Smooth muscle cell (in vitro differentiated cells): ENCODE results near the gene NUDT3. TPM values are rescaled to one million over a fixed set of nuclear protein-coding genes. Genes with fewer than 3 reads are reported as not detected.
A peak's percentile ranks its signal among the peaks of the same experiment; 100 is the strongest.

ENCODE experiments used
- DNase-seq: peaks from one replicate; lab custom pipeline; 2025; ENCODE audit not compliant: unreplicated experiment; lab: John Stamatoyannopoulos, UW
- H2AFZ ChIP-seq: fragments of 200-600 bp; sonication (generic); 2 replicates; pipeline ENCODE4 v1.6.0; 2016; ENCODE audit warnings: antibody characterized with exemption, low read depth, mild to moderate bottlenecking
- H3F3A ChIP-seq: fragments of 200-600 bp; sonication (generic); 2 replicates; pipeline ENCODE4 v1.6.0; 2017; ENCODE audit warnings: antibody characterized with exemption, low read depth
- H3K27ac ChIP-seq: fragments of 200-600 bp; sonication (generic); 2 replicates; pipeline ENCODE4 v1.5.1; 2016; ENCODE audit warnings: low read depth, mild to moderate bottlenecking
- H3K27me3 ChIP-seq: fragments of 200-600 bp; sonication (generic); 2 replicates; pipeline ENCODE4 v1.6.1; 2016; ENCODE audit warnings: low read depth, mild to moderate bottlenecking
- H3K36me3 ChIP-seq: fragments of 200-600 bp; sonication (generic); 2 replicates; pipeline ENCODE4 v1.5.1; 2016; ENCODE audit warnings: low read depth
- H3K4me1 ChIP-seq: fragments of 200-600 bp; sonication (generic); 2 replicates; pipeline ENCODE4 v1.5.1; 2016; ENCODE audit warnings: low read depth
- H3K4me2 ChIP-seq: fragments of 200-600 bp; sonication (generic); 2 replicates; pipeline ENCODE4 v1.6.0; 2016; ENCODE audit warnings: mild to moderate bottlenecking
- H3K4me3 ChIP-seq: fragments of 200-600 bp; sonication (generic); 2 replicates; pipeline ENCODE4 v1.5.1; 2016; ENCODE audit warnings: mild to moderate bottlenecking
- H3K79me2 ChIP-seq: fragments of 200-600 bp; sonication (generic); 2 replicates; pipeline ENCODE4 v1.6.0; 2016; ENCODE audit warnings: low read depth, mild to moderate bottlenecking
- H3K9ac ChIP-seq: fragments of 200-600 bp; sonication (generic); 2 replicates; pipeline ENCODE4 v1.6.0; 2016; ENCODE audit warnings: low read depth
- H3K9me3 ChIP-seq: fragments of 200-600 bp; sonication (generic); replicated peaks from 2 replicates; pipeline ENCODE4 v1.5.1; 2016; ENCODE audit warnings: low read depth
- H4K20me1 ChIP-seq: fragments of 200-600 bp; sonication (generic); 2 replicates; pipeline ENCODE4 v1.6.0; 2016; ENCODE audit warnings: low read depth
- CTCF ChIP-seq: fragments of 200-600 bp; sonication (generic); IDR thresholded peaks from 2 replicates; pipeline ENCODE4 v1.5.1; 2017; ENCODE audit warnings: borderline replicate concordance, mild to moderate bottlenecking, antibody characterized with exemption; ENCODE audit not compliant: insufficient read depth, poor library complexity, severe bottlenecking
- WGBS: methylation state at CpG from one replicate; pipeline ENCODE4 v1.1.7; 2016; ENCODE audit warnings: low lambda C conversion rate; 5-methylcytosine and 5-hydroxymethylcytosine counted together
- polyA plus RNA-seq: library from polyadenylated mRNA; unstranded; fragments of >200 nt; fragmentation: Nextera tagmentation; extraction: Ambion mirVana; gene quantifications from 2 replicates; pipeline ENCODE4 v1.2.1, GENCODE V29; 2016
- total RNA-seq: library from RNA; depleted of rRNA; stranded (reverse); fragments of >200 nt; gene quantifications from 2 replicates; pipeline ENCODE4 v1.2.3, GENCODE V29; 2014

Gene NUDT3
- total and polyA plus RNA-seq, 2 experiments from 2014 or later = 7.5 to 12.9 TPM

DNA sequence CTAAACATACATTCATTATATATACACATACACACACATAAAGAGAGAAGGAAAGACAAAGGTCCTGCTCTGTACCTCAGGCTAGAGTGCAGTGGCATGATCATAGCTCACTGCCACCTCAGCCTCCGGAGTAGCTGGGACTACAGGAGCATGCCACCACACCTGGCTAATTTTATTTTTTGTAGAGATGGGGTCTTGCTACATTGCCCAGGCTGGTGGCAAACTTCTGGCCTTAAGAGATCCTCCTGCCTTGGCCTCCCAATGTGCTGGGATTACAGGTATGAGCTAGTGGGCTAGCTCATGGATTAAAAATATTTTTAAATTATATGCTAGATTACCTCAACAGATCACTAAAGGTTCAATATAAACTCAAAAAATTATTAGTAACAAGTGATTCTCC lies 30.3 kb downstream of the NUDT3 start:
- no peak for DNase-seq
- Histone ChIP-seq H3K9me3 (no peaks in the 10 kb centered on the region), H4K20me1 (peaks cover 70% of the 10 kb centered on the region), H3K27me3 (no peaks in the 10 kb centered on the region), H3K4me1 (peaks cover 5% of the 10 kb centered on the region), H3K4me3 (no peak overlapping the region), H3K36me3 (no peaks in the 10 kb centered on the region), H3K79me2 (peaks cover 64% of the 10 kb centered on the region), H3K27ac (no peak overlapping the region), H2AFZ (no peak overlapping the region), H3F3A (peaks cover 14% of the 10 kb centered on the region), H3K9ac (no peak overlapping the region), H3K4me2 (no peak overlapping the region)
- TF ChIP-seq CTCF = no peak
- WGBS = 63% methylated on average over 1 of the region's 1 CpG

- Histone ChIP-seq H3K4me3 (no peak overlapping the region), H2AFZ (no peak overlapping the region), H3K79me2 (peaks cover 80% of the 10 kb centered on the region), H3K4me2 (peak overlapping the region; percentile 46), H3K27ac (peak overlapping the region; percentile 84), H3F3A (peaks cover 5% of the 10 kb centered on the region), H3K36me3 (no peaks in the 10 kb centered on the region), H3K4me1 (peaks cover 5% of the 10 kb centered on the region), H3K27me3 (no peaks in the 10 kb centered on the region), H3K9ac (no peak overlapping the region), H3K9me3 (no peaks in the 10 kb centered on the region), H4K20me1 (peaks cover 69% of the 10 kb centered on the region)
- DNase-seq = no peak
- TF ChIP-seq CTCF = no peak
- 28% methylated on average over 2 of the region's 2 CpGs for WGBS
Observed at GRCh38 chr6:34360556-34360955, 31.9 kb downstream of the NUDT3 start.

DNA sequence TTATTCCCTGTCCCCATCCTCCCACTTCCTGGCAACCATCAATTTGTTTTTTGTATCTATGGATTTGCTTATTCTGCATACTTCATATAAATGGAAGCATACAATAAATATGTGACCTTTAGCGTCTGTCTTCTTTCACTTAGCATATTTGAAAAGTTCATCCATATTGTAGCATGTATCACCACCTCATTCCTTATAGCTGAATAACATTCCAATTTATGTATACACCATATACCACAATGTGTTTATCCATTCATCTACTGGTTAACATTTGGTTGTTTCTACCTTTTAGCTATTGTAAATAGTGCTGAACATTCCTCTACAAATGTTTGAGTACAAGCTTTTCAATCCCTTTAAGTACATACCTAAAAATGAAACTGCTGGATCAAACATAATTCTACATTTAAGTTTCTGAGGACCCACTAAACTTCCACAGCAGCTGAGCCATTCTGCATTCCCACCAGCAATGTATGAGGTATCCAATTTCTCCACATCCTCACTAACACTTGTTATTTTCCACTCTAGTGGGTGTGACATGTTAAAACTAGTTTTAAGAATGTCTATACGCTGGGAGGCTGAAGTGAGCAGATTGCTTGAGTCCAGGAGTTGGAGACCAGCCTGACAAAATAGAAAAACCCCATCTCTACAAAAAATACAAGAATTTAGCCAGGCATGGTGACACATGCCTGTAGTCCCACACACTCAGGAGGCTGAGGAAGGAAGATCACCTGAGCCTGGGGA lies 32.9 kb downstream of the NUDT3 start:
- Histone ChIP-seq H3K27ac (peak overlapping the region; percentile 84), H3K36me3 (no peaks in the 10 kb centered on the region), H3K27me3 (no peaks in the 10 kb centered on the region), H3K9ac (no peak overlapping the region), H3K79me2 (peaks cover 80% of the 10 kb centered on the region), H3K4me2 (no peak overlapping the region), H3F3A (peaks cover 3% of the 10 kb centered on the region), H2AFZ (no peak overlapping the region), H3K4me1 (peaks cover 5% of the 10 kb centered on the region), H3K4me3 (no peak overlapping the region), H3K9me3 (no peaks in the 10 kb centered on the region), H4K20me1 (peaks cover 71% of the 10 kb centered on the region)
- no peak for DNase-seq
- WGBS = 77% methylated on average over 2 of the region's 2 CpGs
- no peak for TF ChIP-seq CTCF
